PC-3 (cell line): ENCODE measurements around the gene C15orf40.

ENCODE experiments used
- CTCF ChIP-seq: fragments of 300-600 bp; sonication (generic); conservative IDR thresholded peaks from 2 replicates; pipeline ENCODE4 v1.5.1; 2017; ENCODE audit warnings: antibody characterized with exemption, low read depth, mild to moderate bottlenecking, low read length
- EZH2 ChIP-seq: fragments of 300-600 bp; sonication (generic); IDR thresholded peaks from one replicate; pipeline ENCODE4 v1.6.1; 2017; ENCODE audit warnings: antibody characterized with exemption, mild to moderate bottlenecking, low read length; ENCODE audit not compliant: unreplicated experiment
- EZH2phosphoT487 ChIP-seq: fragments of 300-600 bp; sonication (generic); IDR thresholded peaks from 2 replicates; pipeline ENCODE4 v1.6.1; 2018; ENCODE audit warnings: mild to moderate bottlenecking, antibody characterized with exemption, low read length, borderline replicate concordance

- TF ChIP-seq CTCF (no peak), EZH2 (no peak), EZH2phosphoT487 (no peak)
These were observed 7.0 kb upstream of the C15orf40 start for GRCh38 chr15:83018436-83018835.
